Testis (tissue), 3 donors: ENCODE data around the gene IL26. TPM values are rescaled to one million over a fixed set of nuclear protein-coding genes. Genes with fewer than 3 reads are reported as not detected.

Source experiments
- DNase-seq: peaks from one replicate; pipeline ENCODE4 v3.0.0-alpha.2; 2019
- H3K27ac ChIP-seq, 2 donors: fragments of 200-600 bp; sonication (generic); one replicate each; pipeline ENCODE4 v1.5.1; 2019
- H3K27me3 ChIP-seq: fragments of 200-600 bp; sonication (generic); one replicate; pipeline ENCODE4 v1.5.1; 2019
- H3K36me3 ChIP-seq: fragments of 200-600 bp; sonication (generic); one replicate; pipeline ENCODE4 v1.5.1; 2017; ENCODE audit warnings: low read depth; ENCODE audit errors: missing control alignments
- H3K4me1 ChIP-seq: fragments of 200-600 bp; sonication (generic); one replicate; pipeline ENCODE4 v1.5.1; 2019
- H3K4me3 ChIP-seq, 2 donors: fragments of 200-600 bp; sonication (generic); one replicate each; pipeline ENCODE4 v1.5.1; 2017 to 2019
- H3K9me3 ChIP-seq: fragments of 200-600 bp; sonication (generic); one replicate; pipeline ENCODE4 v1.5.1; 2017
- CTCF ChIP-seq, 3 experiments: fragments of 450-650 bp in 2 of 3; fragments of 200-600 bp in 1 of 3; sonication (generic) in 1 of 3; IDR thresholded peaks; one replicate each; pipeline ENCODE4 v1.5.1; 2016 to 2019; ENCODE audit warnings: antibody characterized with exemption in 3 of 3, mild to moderate bottlenecking in 2 of 3, moderate library complexity in 1 of 3
- POLR2A ChIP-seq: fragments of 450-650 bp; IDR thresholded peaks from one replicate; pipeline ENCODE4 v1.6.1; 2017; ENCODE audit warnings: antibody characterized with exemption, mild to moderate bottlenecking, moderate library complexity
- WGBS, 2 donors: methylation state at CpG; one replicate each; pipeline ENCODE4 v1.1.5; 2018; 5-methylcytosine and 5-hydroxymethylcytosine counted together
- intact Hi-C: fragments of 100-400 bp; cut with DNase I; formaldehyde crosslinking; loops from one replicate; pipeline ENCODE4 v1.15.1; 2023; ENCODE audit warnings: low total_unique reads
- polyA plus RNA-seq: library from polyadenylated mRNA; stranded (reverse); fragments of 350-450 nt; fragmentation: Illumina TruSeq; extraction: RNeasy Lipid Tissue Mini Kit (QIAGEN cat#74804); gene quantifications from one replicate; pipeline ENCODE4 v1.2.3, GENCODE V29; 2014; ENCODE audit warnings: low read depth, low replicate concordance; ENCODE audit not compliant: insufficient read depth
- total RNA-seq, 2 donors: library from RNA; depleted of rRNA; stranded (reverse); fragments of >200 nt; gene quantifications; one replicate each; pipeline ENCODE4 v1.2.3, GENCODE V29; 2016

Gene IL26
- total and polyA plus RNA-seq, 3 donors from 2014 or later: not detected

- H3K36me3 ChIP-seq: no peaks in the 10 kb centered on the region
- H3K27me3 ChIP-seq: no peaks in the 10 kb centered on the region
- H3K4me1 ChIP-seq: no peaks in the 10 kb centered on the region
- no peak overlapping the region for H3K4me3 ChIP-seq
- no peak for DNase-seq
- TF ChIP-seq POLR2A (no peak), CTCF (IDR thresholded peaks at IDR 0.05) (no peak)
- no peak overlapping the region for H3K27ac ChIP-seq
- H3K9me3 ChIP-seq: no peaks in the 10 kb centered on the region
- WGBS, 2 donors: 76 to 82% methylated on average over 12 of the region's 12 CpGs
- intact Hi-C loops: no loop called here
Observed at GRCh38 chr12:68198507-68199086, 27.0 kb downstream of the IL26 start.

- Histone ChIP-seq H3K27ac (no peak overlapping the region), H3K36me3 (no peaks in the 10 kb centered on the region), H3K4me1 (no peaks in the 10 kb centered on the region), H3K27me3 (no peaks in the 10 kb centered on the region), H3K4me3 (no peak overlapping the region), H3K9me3 (no peaks in the 10 kb centered on the region)
- no peak for TF ChIP-seq POLR2A
- no peak for TF ChIP-seq CTCF (IDR thresholded peaks at IDR 0.05)
- DNase-seq: no peak
- intact Hi-C loops: no loop called here
Observed at GRCh38 chr12:68190301-68190700, 35.3 kb downstream of the IL26 start.

GRCh38 chr12:68189821-68190242 lies 35.8 kb downstream of the IL26 start:
- intact Hi-C loops: no loop called here
- Histone ChIP-seq H3K4me1 (no peaks in the 10 kb centered on the region), H3K27me3 (no peaks in the 10 kb centered on the region), H3K4me3 (no peak overlapping the region), H3K9me3 (no peaks in the 10 kb centered on the region), H3K27ac (no peak overlapping the region), H3K36me3 (no peaks in the 10 kb centered on the region)
- no peak for DNase-seq
- WGBS, 2 donors: 86 to 91% methylated on average over 4 of the region's 4 CpGs
- TF ChIP-seq POLR2A (no peak), CTCF (IDR thresholded peaks at IDR 0.05) (no peak)

GRCh38 chr12:68185598-68185997 lies 40.0 kb downstream of the IL26 start:
- Histone ChIP-seq H3K36me3 (no peaks in the 10 kb centered on the region), H3K4me1 (no peaks in the 10 kb centered on the region), H3K27me3 (no peaks in the 10 kb centered on the region), H3K9me3 (no peaks in the 10 kb centered on the region), H3K27ac (no peak overlapping the region), H3K4me3 (no peak overlapping the region)
- no peak for TF ChIP-seq CTCF (IDR thresholded peaks at IDR 0.05)
- no peak for TF ChIP-seq POLR2A
- intact Hi-C loops: no loop called here
- DNase-seq: no peak
- WGBS, 2 donors: 76 to 84% methylated on average over 3 of the region's 3 CpGs
